Memory B cell (primary cell): ENCODE data around the gene CELA2B.
"Not testable (repeated sequence)": the region's sequence is repeated elsewhere in the genome, so short reads cannot be mapped to it uniquely, and the experiment has no call there.

Experiments used
- ATAC-seq: fragments of 150-1000 bp; cut with Tn5 transposase; 2 replicates; pipeline ENCODE4 v1.10.0; 2021; ENCODE audit warnings: low read depth, mild to moderate bottlenecking, moderate library complexity
- DNase-seq, 2 donors: peaks; one replicate each; pipeline ENCODE4 v3.0.0; 2022; ENCODE audit warnings: low spot score in 2 of 2
- H3K27ac Mint-ChIP-seq: one replicate; pipeline ENCODE4 v1.8.0; 2022; ENCODE audit warnings: mild to moderate bottlenecking, moderate library complexity, mixed read lengths
- H3K27me3 Mint-ChIP-seq: one replicate; pipeline ENCODE4 v1.8.0; 2022; ENCODE audit warnings: mixed read lengths
- H3K36me3 Mint-ChIP-seq: one replicate; pipeline ENCODE4 v1.8.0; 2022; ENCODE audit warnings: mild to moderate bottlenecking, mixed read lengths
- H3K4me1 Mint-ChIP-seq: one replicate; pipeline ENCODE4 v1.8.0; 2022; ENCODE audit warnings: mixed read lengths
- H3K4me3 Mint-ChIP-seq: one replicate; pipeline ENCODE4 v1.8.0; 2022; ENCODE audit warnings: mild to moderate bottlenecking, moderate library complexity, mixed read lengths
- H3K9me3 Mint-ChIP-seq: one replicate; pipeline ENCODE4 v1.8.0; 2022; ENCODE audit warnings: mixed read lengths

CELA2B gene

GRCh38 chr1:15452866-15453571, 22.9 kb upstream of the CELA2B start:
- Mint-ChIP-seq H3K27me3 (peaks cover 15% of the 10 kb centered on the region), H3K36me3 (peaks cover 4% of the 10 kb centered on the region), H3K9me3 (peaks cover 4% of the 10 kb centered on the region), H3K27ac (no peak overlapping the region), H3K4me1 (no peaks in the 10 kb centered on the region), H3K4me3 (no peak overlapping the region)
- DNase-seq (no peak), ATAC-seq (no peak)

DNA sequence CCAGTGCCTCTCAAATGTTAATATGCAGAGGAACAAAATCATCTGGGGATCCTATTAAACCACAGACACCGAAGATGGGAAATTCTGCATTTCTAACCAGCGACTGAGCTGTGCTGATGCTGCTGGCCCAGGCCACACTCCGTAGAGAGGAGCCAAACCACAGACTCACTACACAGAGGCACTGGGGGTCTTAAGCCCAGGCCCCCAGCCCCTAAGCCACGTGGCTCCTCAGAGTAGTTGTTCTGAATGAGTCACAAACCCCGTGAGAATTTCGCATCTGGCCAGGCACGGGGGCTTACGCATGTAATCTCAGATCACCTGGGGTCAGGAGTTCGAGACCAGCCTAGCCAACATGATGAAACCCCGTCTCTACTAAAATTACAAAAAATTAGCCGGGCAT, 22.2 kb upstream of the CELA2B start:
- Mint-ChIP-seq H3K27me3 (peaks cover 15% of the 10 kb centered on the region), H3K27ac (no peak overlapping the region), H3K4me3 (no peak overlapping the region), H3K36me3 (peaks cover 4% of the 10 kb centered on the region), H3K9me3 (peaks cover 4% of the 10 kb centered on the region), H3K4me1 (no peaks in the 10 kb centered on the region)
- ATAC-seq (no peak), DNase-seq (no peak)

DNA sequence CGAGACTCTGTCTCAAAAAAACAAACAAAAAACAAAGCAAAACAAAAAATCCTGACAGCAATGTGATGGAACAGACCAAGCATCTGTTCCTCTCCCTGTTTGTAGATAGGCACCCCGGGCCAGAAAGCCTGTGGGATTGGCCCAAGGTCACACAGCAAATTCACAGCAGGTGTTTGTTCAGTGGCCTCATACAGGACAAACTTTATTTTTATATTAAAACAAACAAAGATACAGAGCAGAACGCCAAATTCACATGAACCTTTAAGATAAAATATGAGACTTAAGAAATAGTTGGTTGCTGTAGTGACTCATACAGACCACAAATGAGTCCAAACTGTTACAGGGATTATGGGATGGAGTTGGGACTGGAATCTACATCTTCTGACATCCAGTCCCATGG, 21.6 kb upstream of the CELA2B start:
- Mint-ChIP-seq H3K4me3 (no peak overlapping the region), H3K36me3 (peaks cover 4% of the 10 kb centered on the region), H3K27me3 (peaks cover 15% of the 10 kb centered on the region), H3K9me3 (peaks cover 4% of the 10 kb centered on the region), H3K4me1 (no peaks in the 10 kb centered on the region), H3K27ac (no peak overlapping the region)
- ATAC-seq (no peak), DNase-seq (no peak)

DNA sequence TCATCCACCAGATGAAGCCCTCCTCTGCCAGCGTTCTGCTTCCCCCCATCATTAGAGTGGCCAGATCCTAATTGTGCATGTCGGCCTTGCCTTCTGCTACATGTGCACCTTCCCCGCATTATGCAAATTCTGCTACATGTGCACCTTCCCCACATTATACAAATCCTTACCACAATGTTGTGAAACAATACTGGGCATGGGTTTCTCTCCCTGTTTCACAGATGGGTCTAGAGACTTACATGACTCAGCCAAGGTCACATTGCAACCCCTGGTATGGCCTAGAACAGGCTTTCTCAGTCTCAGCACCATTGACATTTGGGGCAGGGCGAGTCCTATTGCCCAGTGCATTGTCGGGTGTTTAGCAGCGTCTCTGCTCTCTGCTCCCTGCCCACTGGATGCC, 20.4 kb upstream of the CELA2B start:
- peaks cover 4% of the 10 kb centered on the region for H3K9me3 Mint-ChIP-seq
- ATAC-seq (no peak), DNase-seq (no peak)
- no peak overlapping the region for H3K4me3 Mint-ChIP-seq
- no peaks in the 10 kb centered on the region for H3K4me1 Mint-ChIP-seq
- no peaks in the 10 kb centered on the region for H3K36me3 Mint-ChIP-seq
- no peak overlapping the region for H3K27ac Mint-ChIP-seq
- H3K27me3 Mint-ChIP-seq: peaks cover 16% of the 10 kb centered on the region

DNA sequence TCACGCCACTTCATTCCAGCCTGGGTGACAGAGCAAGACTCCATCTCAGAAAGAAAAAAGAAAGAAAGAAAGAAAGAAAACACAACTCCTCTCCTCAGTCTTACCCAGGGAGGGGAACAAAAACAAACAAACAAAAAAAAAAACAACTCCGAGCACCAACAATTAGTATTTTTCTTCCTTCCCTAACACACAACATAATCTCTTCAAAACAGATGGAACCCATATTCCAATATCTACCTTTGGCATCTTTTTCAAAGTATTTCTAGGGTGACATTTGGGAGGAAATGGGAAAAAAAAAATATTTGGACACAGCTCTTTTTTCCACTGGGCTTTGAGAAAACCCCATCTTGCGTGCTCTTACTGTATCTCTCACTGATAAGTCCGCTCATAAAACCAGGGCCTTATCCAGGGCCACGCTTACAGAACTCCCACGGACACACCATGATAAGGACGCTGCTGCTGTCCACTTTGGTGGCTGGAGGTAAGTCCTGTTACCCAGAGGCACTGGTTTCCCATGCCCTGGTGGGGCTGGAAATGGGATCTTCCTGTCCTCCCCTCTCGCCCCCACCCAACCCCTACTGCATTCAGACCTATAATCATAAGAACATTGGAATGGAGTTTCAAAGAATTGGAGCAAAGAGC, 19.5 kb upstream of the CELA2B start, which contains the start of gene CELA2A:
Gene CELA2A, plus strand, starts transcription at position 420 of the 642 bp plus-strand sequence. Its CDS starts 22 bp downstream, at position 442.
- Mint-ChIP-seq H3K4me3 (no peak within 1 kb of the TSS), H3K4me1 (no peaks in the 10 kb centered on the region), H3K36me3 (no peaks in the 10 kb centered on the region), H3K27me3 (peaks cover 13% of the 10 kb centered on the region), H3K9me3 (no peaks in the 10 kb centered on the region), H3K27ac (no peak within 1 kb of the TSS)
- ATAC-seq (no peak), DNase-seq (no peak)

DNA sequence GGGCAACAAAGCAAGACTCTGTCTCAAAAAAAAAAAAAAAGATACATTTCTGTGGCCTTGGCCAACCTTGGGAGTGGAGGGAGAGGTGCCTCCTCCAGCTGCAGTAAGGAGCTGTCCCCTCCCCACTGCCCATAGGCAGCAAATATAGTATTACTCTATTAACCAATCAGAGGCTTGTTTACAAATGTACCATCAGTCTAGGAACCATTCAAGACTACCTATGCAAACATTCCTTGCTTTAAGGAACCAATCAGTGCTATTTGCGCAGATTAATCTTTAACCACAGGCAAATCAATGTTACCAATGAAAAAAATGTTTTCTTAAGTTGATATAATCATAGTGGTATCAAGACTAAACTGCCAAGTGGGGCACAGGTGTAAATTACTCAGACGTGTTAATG, 18.3 kb upstream of the CELA2B start:
- Mint-ChIP-seq H3K27ac (no peak overlapping the region), H3K4me1 (no peaks in the 10 kb centered on the region), H3K36me3 (no peaks in the 10 kb centered on the region), H3K27me3 (peaks cover 13% of the 10 kb centered on the region), H3K9me3 (no peaks in the 10 kb centered on the region), H3K4me3 (no peak overlapping the region)
- no peak for DNase-seq
- ATAC-seq: no peak

DNA sequence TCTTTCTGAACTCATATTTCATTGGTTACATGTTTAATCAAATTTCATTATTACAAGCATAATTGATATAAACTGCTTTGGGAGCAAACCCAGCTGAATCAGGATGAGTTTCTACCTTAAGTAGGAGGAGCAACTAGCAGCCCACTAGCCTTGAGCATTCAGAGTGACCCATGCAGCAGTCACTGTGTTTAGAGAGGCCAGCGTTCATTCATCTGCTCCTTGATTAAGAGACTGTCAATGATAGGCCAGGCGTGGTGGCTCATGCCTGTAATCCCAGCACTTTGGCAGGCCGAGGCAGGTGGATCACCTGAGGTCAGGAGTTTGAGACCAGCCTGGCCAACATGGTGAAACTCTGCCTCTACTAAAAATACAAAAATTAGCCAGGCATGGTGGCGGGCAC, 17.5 kb upstream of the CELA2B start:
- H3K27me3 Mint-ChIP-seq: peaks cover 13% of the 10 kb centered on the region
- not testable (repeated sequence) for H3K36me3 Mint-ChIP-seq, H3K27ac Mint-ChIP-seq, H3K9me3 Mint-ChIP-seq, DNase-seq, H3K4me1 Mint-ChIP-seq, ATAC-seq, H3K4me3 Mint-ChIP-seq

DNA sequence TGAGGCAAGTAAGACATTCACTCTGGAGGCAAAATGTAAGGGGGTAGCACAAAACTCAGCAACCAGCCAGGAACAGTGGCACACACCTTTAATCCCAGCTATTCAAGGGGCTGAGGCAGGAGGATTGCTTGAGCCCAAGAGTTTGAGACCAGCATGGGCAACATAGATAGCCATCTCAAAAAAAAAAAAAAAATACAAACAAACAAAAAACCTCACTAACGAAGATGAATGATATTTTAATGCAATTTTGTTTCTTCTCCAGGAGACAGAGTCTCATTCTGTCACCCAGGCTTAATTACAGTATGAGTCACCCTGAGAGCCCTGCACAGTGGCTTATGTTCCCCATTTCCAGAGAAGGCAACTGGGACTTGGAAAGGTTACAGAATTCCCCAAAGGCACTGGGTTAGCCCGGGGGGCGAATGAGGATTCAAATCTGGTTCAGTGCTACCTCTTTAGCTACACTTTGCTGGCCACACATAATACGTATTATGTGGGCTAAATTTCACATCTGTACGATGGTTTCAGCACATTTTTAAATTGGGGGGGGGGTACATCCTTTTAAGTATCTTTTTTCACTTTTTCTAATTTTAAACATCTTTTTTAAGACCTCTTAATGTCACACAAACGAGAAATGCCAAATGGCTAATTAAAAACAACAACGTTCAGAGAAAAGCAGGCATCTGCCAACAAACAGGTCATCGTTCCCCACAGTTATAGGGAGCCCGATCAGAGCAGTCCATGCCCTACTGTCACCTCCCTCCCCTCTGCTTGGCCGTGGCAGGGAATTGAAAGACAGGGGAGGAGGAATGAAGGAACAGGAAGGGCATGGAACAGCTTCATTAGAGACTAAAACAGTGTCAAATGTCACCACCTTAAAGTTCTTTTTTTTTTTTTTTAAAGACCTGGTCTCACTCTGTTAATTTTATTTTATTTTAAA, 15.9 kb upstream of the CELA2B start:
- H3K9me3 Mint-ChIP-seq: no peaks in the 10 kb centered on the region
- H3K36me3 Mint-ChIP-seq: no peaks in the 10 kb centered on the region
- no peaks in the 10 kb centered on the region for H3K4me1 Mint-ChIP-seq
- H3K27ac Mint-ChIP-seq: no peak overlapping the region
- DNase-seq: no peak
- ATAC-seq: no peak
- H3K4me3 Mint-ChIP-seq: no peak overlapping the region
- peaks cover 15% of the 10 kb centered on the region for H3K27me3 Mint-ChIP-seq

GRCh38 chr1:15460708-15461095, 15.2 kb upstream of the CELA2B start:
- H3K27ac Mint-ChIP-seq: no peak overlapping the region
- no peak for ATAC-seq

DNA sequence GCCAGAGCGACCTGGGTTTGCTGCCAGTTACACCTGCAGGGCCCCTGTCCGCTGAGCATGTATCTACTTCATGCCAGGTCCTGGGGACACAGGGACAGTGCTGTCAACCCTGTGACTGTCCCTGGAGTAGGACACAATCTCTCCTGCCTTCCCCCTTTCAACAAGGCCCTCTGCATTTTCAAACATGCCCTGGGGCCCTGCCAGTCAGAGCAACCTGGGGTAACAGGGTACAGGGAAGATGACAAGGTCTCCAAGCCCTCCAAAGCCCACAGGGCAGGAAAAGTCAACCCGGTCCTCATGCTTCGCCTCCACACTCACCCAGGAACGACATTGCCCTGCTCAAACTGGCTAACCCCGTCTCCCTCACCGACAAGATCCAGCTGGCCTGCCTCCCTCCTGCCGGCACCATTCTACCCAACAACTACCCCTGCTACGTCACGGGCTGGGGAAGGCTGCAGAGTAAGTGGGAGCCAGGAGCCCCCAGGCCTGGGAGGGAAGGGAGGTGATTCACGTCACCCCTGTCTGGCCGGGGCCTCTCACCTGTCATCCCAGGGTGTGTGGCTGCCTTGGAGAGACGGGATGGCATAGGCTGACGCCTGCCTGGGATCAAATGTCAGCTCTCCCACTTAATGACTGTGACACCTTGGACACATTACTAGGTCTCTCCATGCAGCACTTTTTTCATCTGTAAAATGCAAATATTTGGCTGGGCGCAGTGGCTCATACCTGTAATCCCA, 12.7 kb upstream of the CELA2B start:
- H3K36me3 Mint-ChIP-seq, ATAC-seq, DNase-seq, H3K4me1 Mint-ChIP-seq, H3K4me3 Mint-ChIP-seq, H3K9me3 Mint-ChIP-seq, H3K27ac Mint-ChIP-seq: not testable (repeated sequence)
- peaks cover 12% of the 10 kb centered on the region for H3K27me3 Mint-ChIP-seq

More at GRCh38 chr1:15460708-15461095, 15.2 kb upstream of the CELA2B start:
- no peaks in the 10 kb centered on the region for H3K9me3 Mint-ChIP-seq
- no peak for DNase-seq
- H3K27me3 Mint-ChIP-seq: peaks cover 13% of the 10 kb centered on the region
- no peak overlapping the region for H3K4me3 Mint-ChIP-seq
- H3K4me1 Mint-ChIP-seq: no peaks in the 10 kb centered on the region
- H3K36me3 Mint-ChIP-seq: no peaks in the 10 kb centered on the region

- H3K9me3 Mint-ChIP-seq, H3K4me1 Mint-ChIP-seq, ATAC-seq, DNase-seq, H3K36me3 Mint-ChIP-seq, H3K27ac Mint-ChIP-seq, H3K4me3 Mint-ChIP-seq: not testable (repeated sequence)
- peaks cover 12% of the 10 kb centered on the region for H3K27me3 Mint-ChIP-seq
These were observed 12.0 kb upstream of the CELA2B start for GRCh38 chr1:15463926-15464322.

- Mint-ChIP-seq H3K36me3 (peaks cover 2% of the 10 kb centered on the region), H3K4me3 (no peak overlapping the region), H3K27ac (no peak overlapping the region), H3K4me1 (no peaks in the 10 kb centered on the region), H3K27me3 (peaks cover 10% of the 10 kb centered on the region), H3K9me3 (no peaks in the 10 kb centered on the region)
- DNase-seq: no peak
- ATAC-seq: no peak
These were observed 10.2 kb upstream of the CELA2B start for GRCh38 chr1:15465674-15466073.

DNA sequence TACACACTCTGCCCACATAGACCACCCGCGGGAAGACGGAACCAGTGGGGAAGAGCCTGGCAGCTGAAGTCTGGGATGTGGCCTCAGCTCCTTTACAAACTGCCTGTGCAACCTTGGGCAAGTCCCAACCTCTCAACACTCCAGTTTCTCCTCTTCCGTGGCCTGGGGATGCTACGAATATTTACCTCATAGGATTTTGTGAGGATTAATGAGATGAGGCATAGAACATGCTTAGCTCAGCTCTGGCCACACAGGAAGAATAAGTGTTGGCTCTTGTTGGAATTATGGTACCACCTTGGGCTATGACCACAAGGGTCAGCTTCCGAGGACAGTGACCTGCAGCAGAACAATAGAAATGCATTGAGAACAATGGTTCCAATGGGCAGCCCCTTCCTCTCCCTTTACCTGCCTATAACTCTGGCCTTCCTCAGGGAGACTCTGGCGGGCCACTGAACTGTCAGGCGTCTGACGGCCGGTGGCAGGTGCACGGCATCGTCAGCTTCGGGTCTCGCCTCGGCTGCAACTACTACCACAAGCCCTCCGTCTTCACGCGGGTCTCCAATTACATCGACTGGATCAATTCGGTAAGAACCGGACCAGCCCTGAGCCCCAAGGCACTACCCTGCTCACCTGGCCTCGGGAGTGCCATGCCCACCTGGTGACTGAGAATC, 8.8 kb upstream of the CELA2B start:
- not testable (repeated sequence) for H3K27me3 Mint-ChIP-seq, H3K4me1 Mint-ChIP-seq, H3K27ac Mint-ChIP-seq, H3K9me3 Mint-ChIP-seq, DNase-seq, ATAC-seq, H3K4me3 Mint-ChIP-seq, H3K36me3 Mint-ChIP-seq
